K562 (cell line): ENCODE results near the gene MRM3. TPM values are rescaled to one million over a fixed set of nuclear protein-coding genes. Genes with fewer than 3 reads are reported as not detected.

Source experiments
- ATAC-seq: fragments of 200-7000 bp; cut with Tn5 transposase; 3 replicates; pipeline ENCODE4 v1.9.1; 2020; ENCODE audit warnings: moderate library complexity
- BruUV-seq: library from RNA; stranded (reverse); fragments of 400-500 nt; replicated peaks from 2 replicates; lab custom pipeline; 2021; lab: Mats Ljungman, UMichigan
- CTCF ChIA-PET: fragments of 300-600 bp; formaldehyde crosslinking; extraction: SDS; loops from one replicate; lab custom pipeline; 2021; ENCODE audit warnings: low intra/inter-chr PET ratio; lab: Yijun Ruan, JAX
- POLR2A ChIA-PET: fragments of 300-600, 350-650 bp; sonication (Branson Sonifier 250); formaldehyde crosslinking; extraction: SDS; loops from one replicate; lab custom pipeline; 2021; ENCODE audit warnings: antibody characterized with exemption, inconsistent platforms; lab: Yijun Ruan, JAX
- DNase-seq, 4 experiments: peaks; one replicate each; pipeline versions ENCODE4 v3.0.0 to v3.0.0-alpha.2; 2011 to 2018; ENCODE audit warnings: low spot score in 3 of 4, mixed read lengths in 3 of 4; ENCODE audit errors: extremely low read depth in 1 of 4
- FAIRE-seq: peaks from 2 replicates; lab custom pipeline; 2011; peaks lifted over from hg19 to GRCh38; lab: Jason Lieb, UNC
- H2AFZ ChIP-seq: 2 replicates; pipeline ENCODE4 v1.6.0; 2011; ENCODE audit warnings: low read depth, low read length, control low read depth, inconsistent platforms
- H3K27ac ChIP-seq: fragments of 200-600 bp; 3 replicates; pipeline ENCODE4 v1.8.0; 2011; ENCODE audit warnings: low read depth, mild to moderate bottlenecking, control low read depth, inconsistent platforms, low read length, moderate library complexity, mixed read lengths; ENCODE audit errors: extremely low read depth
- H3K27me3 ChIP-seq, 2 experiments: fragments of 300-600 bp in 1 of 2; 2 replicates in 1 of 2; 3 replicates in 1 of 2; pipeline versions ENCODE4 v1.6.0 to v1.8.0; 2011; ENCODE audit warnings: inconsistent platforms in 2 of 2, low read length in 2 of 2, mild to moderate bottlenecking in 1 of 2, mixed read lengths in 1 of 2, moderate library complexity in 1 of 2; ENCODE audit not compliant: control insufficient read depth in 2 of 2, insufficient read depth in 2 of 2
- H3K36me3 ChIP-seq: fragments of 300-600 bp; 3 replicates; pipeline ENCODE4 v1.8.0; 2011; ENCODE audit warnings: mild to moderate bottlenecking, low read length, inconsistent platforms; ENCODE audit not compliant: control insufficient read depth, insufficient read depth
- H3K4me1 ChIP-seq, 2 experiments: fragments of 200-600 bp in 1 of 2; replicated peaks in 1 of 2; 2 replicates in 1 of 2; 3 replicates in 1 of 2; pipeline versions ENCODE4 v1.5.1 to v1.8.0; 2011; ENCODE audit warnings: inconsistent platforms in 2 of 2, low read length in 2 of 2, mild to moderate bottlenecking in 1 of 2, mixed read lengths in 1 of 2, moderate library complexity in 1 of 2; ENCODE audit not compliant: control insufficient read depth in 2 of 2, insufficient read depth in 2 of 2
- H3K4me2 ChIP-seq: 2 replicates; pipeline ENCODE4 v1.6.1; 2011; ENCODE audit warnings: low read length, control low read depth, inconsistent platforms, mixed read lengths; ENCODE audit not compliant: insufficient read depth
- H3K4me3 ChIP-seq: fragments of 200-600 bp; sonication (generic), shearing (Covaris generic); 2 replicates; pipeline ENCODE4 v1.5.1; 2016; ENCODE audit warnings: control low read depth, inconsistent platforms
- H3K79me2 ChIP-seq: fragments of 200-600 bp; 3 replicates; pipeline ENCODE4 v1.8.0; 2011; ENCODE audit warnings: low read length, inconsistent platforms; ENCODE audit not compliant: control insufficient read depth, insufficient read depth
- H3K9ac ChIP-seq, 2 experiments: 2 replicates each; pipeline versions ENCODE4 v1.6.0 to v1.6.1; 2011; ENCODE audit warnings: low read depth in 2 of 2, low read length in 2 of 2, control low read depth in 1 of 2, inconsistent platforms in 1 of 2, mild to moderate bottlenecking in 1 of 2, mixed read lengths in 1 of 2; ENCODE audit not compliant: insufficient read depth in 1 of 2
- H3K9me1 ChIP-seq: one replicate; pipeline ENCODE4 v1.6.0; 2011; ENCODE audit warnings: inconsistent platforms, mild to moderate bottlenecking, low read length, moderate library complexity; ENCODE audit not compliant: control insufficient read depth, insufficient read depth
- H3K9me3 ChIP-seq: replicated peaks from 2 replicates; pipeline ENCODE4 v1.5.1; 2011; ENCODE audit warnings: low read depth, low read length, inconsistent platforms; ENCODE audit not compliant: control insufficient read depth, insufficient read depth
- H4K20me1 ChIP-seq: replicated peaks from 2 replicates; pipeline ENCODE4 v1.6.1; 2011; ENCODE audit warnings: low read length, inconsistent platforms, mixed read lengths; ENCODE audit not compliant: control insufficient read depth, insufficient read depth
- HMGN3 ChIP-seq: IDR thresholded peaks from 2 replicates; pipeline ENCODE4 v1.6.1; 2011; ENCODE audit warnings: borderline replicate concordance, low read depth, mild to moderate bottlenecking, mixed read lengths, low read length; ENCODE audit not compliant: insufficient read length; ENCODE audit errors: extremely low read depth
- NRF1 ChIP-seq, 2 experiments: fragments of 450-650 bp; IDR thresholded peaks in 1 of 2; conservative IDR thresholded peaks in 1 of 2; 2 replicates each; pipeline ENCODE4 v1.6.1; 2014; ENCODE audit warnings: mild to moderate bottlenecking in 2 of 2
- OTX1 ChIP-seq: fragments of 450-650 bp; formaldehyde crosslinking; IDR thresholded peaks from 2 replicates; pipeline ENCODE4 v1.4.0; 2022; ENCODE audit warnings: mild to moderate bottlenecking
- SIN3A ChIP-seq, 2 experiments: fragments of 150-350 bp in 1 of 2; IDR thresholded peaks; 2 replicates each; pipeline ENCODE4 v1.6.1; 2011 to 2016; ENCODE audit warnings: borderline replicate concordance in 2 of 2, low read depth in 2 of 2, low read length in 2 of 2, mild to moderate bottlenecking in 2 of 2, moderate library complexity in 2 of 2; ENCODE audit not compliant: control insufficient read depth in 1 of 2
- SRSF3 ChIP-seq: fragments of 200-400 bp; formaldehyde crosslinking; IDR thresholded peaks from 2 replicates; pipeline ENCODE4 v1.6.1; 2016; ENCODE audit warnings: mild to moderate bottlenecking, low read length, moderate library complexity; ENCODE audit not compliant: insufficient read depth
- TGIF2 ChIP-seq: sonication (generic); formaldehyde crosslinking; IDR thresholded peaks from 2 replicates; pipeline ENCODE4 v1.8.1; 2022; ENCODE audit warnings: mild to moderate bottlenecking, missing genetic modification reagents, moderate library complexity
- ZBTB7A ChIP-seq: IDR thresholded peaks from 2 replicates; pipeline ENCODE4 v1.6.1; 2011; ENCODE audit warnings: low read depth, mild to moderate bottlenecking, low read length, moderate library complexity, borderline replicate concordance; ENCODE audit not compliant: control insufficient read depth
- WGBS: fragments of 100-300 bp; shearing (Covaris generic); methylation state at CpG from one replicate; pipeline ENCODE4 v1.1.6; 2016; ENCODE audit warnings: low coverage, mixed read lengths; ENCODE audit not compliant: insufficient coverage; ENCODE audit errors: missing lambda C conversion rate; 5-methylcytosine and 5-hydroxymethylcytosine counted together
- in situ Hi-C: fragments of 300-500 bp; cut with MboI; formaldehyde crosslinking; loops from 4 replicates; pipeline ENCODE4 v1.15.0; 2018; ENCODE audit warnings: inconsistent platforms, mixed read lengths
- intact Hi-C: fragments of 100-400 bp; cut with micrococcal nuclease; formaldehyde crosslinking; loops from 2 replicates; pipeline ENCODE4 v1.14.2; 2022
- polyA plus RNA-seq, 8 experiments: library from polyadenylated mRNA; depleted of rRNA in 4 of 8; stranded (reverse) in 5 of 8; unstranded in 3 of 8; fragments of >200 nt; fragmentation: Nextera tagmentation in 2 of 8; fragmentation: Illumina TruSeq in 1 of 8; extraction: Ambion mirVana in 2 of 8; extraction: Trizol in 1 of 8; gene quantifications; 2 replicates each; pipeline versions ENCODE4 v1.2.1 to v1.2.3, GENCODE V29; 2011 to 2014; ENCODE audit warnings: inconsistent platforms in 1 of 8, missing spikeins in 1 of 8
- total RNA-seq, 7 experiments: library from RNA; depleted of rRNA in 6 of 7; stranded (reverse); fragments of >200 nt in 6 of 7; fragmentation: Illumina TruSeq in 2 of 7; extraction: Trizol in 2 of 7; gene quantifications; 2 replicates each; pipeline versions ENCODE4 v1.2.1 to v1.2.3, GENCODE V29; 2011 to 2021; ENCODE audit warnings: low replicate concordance in 1 of 7
- TF ChIP-seq, protein P1 (sequence below), 2 experiments: fragments of 450-650 bp in 1 of 2; sonication (generic) in 1 of 2; formaldehyde crosslinking in 1 of 2; IDR thresholded peaks; 2 replicates each; pipeline versions ENCODE4 v1.7.1 to v1.9.0; 2016 to 2022; ENCODE audit warnings: inconsistent platforms in 1 of 2, mild to moderate bottlenecking in 1 of 2, missing genetic modification reagents in 1 of 2
- TF ChIP-seq, protein P2 (sequence below): fragments of 250-450 bp; sonication (Bioruptor Pico); IDR thresholded peaks from 2 replicates; pipeline ENCODE4 v1.8.0; 2022; ENCODE audit warnings: inconsistent platforms, mild to moderate bottlenecking, moderate library complexity, borderline replicate concordance

Gene MRM3
- total and polyA plus RNA-seq, 9 of the 15 experiments (the other 6 are each of a cell fraction or from before 2014, with no cell fraction given), result 2.4 to 24.8 (median 18.3) TPM

DNA sequence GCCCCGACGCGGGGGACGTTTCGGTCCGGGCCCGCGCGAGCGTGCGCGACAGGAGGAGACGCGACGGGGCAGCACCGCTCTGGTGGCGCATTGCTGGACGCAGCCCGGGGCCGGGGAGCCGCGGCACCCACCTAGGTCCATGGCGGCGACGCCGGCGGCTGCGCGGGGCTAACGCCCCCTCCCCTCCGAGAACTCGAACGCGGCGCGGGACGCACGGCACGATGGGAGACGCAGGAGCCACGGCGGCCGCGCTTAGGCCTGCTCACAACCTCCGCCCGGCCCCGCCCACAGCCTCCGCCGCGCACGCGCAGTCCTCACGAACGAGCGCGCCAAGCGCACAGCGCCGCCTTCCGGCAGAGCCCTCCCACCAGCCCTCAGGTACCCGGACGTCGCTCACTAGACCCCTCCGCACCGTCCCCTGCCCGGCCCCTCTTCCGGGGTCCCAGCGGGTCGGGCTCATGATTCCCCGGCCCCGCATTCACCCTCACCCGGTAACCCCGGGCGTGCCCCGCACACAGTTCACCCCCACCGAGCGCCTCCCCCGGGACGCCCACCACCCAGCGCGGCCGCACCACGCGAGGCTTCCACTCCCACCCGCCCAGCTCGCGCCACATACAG, 30.0 kb upstream of the MRM3 start, which contains the start of gene GEMIN4:
TSS of gene GEMIN4 (minus strand) at position 263 of the 618 bp plus-strand sequence. CDS start at position 141, 122 bp downstream.
- peak; percentile 44 for FAIRE-seq
- Histone ChIP-seq H4K20me1 (peaks cover 8% of the 10 kb centered on the region; the same call in 1 of the 2 replicates), H3K4me3 (peak within 1 kb of the TSS; percentile 74), H3K4me2 (peak within 1 kb of the TSS; percentile 91), H3K36me3 (peaks cover 29% of the 10 kb centered on the region), H3K27me3 (no peaks in the 10 kb centered on the region), H3K9me3 (no peaks in the 10 kb centered on the region), H3K27ac (peak within 1 kb of the TSS; percentile 91), H3K79me2 (peaks cover 45% of the 10 kb centered on the region), H2AFZ (peak within 1 kb of the TSS; percentile 94), H3K9me1 (no peaks in the 10 kb centered on the region), H3K4me1 (peaks cover 10 to 12% of the 10 kb centered on the region in 2 experiments; a peak in 3 of 5 replicates), H3K9ac (peak within 1 kb of the TSS; percentile 90 to 96)
- peak; percentile 95 for ATAC-seq
- ChIA-PET POLR2A (interaction anchor here (0.8 kb wide), 1 partner anchor 23 kb away, joined by 3 read pairs; no protein-coding TSS in a partner anchor), CTCF (interaction anchor here (0.6 kb wide), 1 partner anchor 304 kb away, joined by 5 read pairs; no protein-coding TSS in a partner anchor)
- in situ Hi-C loops (no loop called here), intact Hi-C loops (no loop called here)
- no TSS peak for BruUV-seq
- peak; percentile 88 to 93 (median 92) for DNase-seq
- 2% methylated on average over 30 of the region's 87 CpGs for WGBS
- 0 out of 2 replicates have a peak, but pooled peaks have one; percentile 75 for TF ChIP-seq TGIF2
- peak; percentile 73 for TF ChIP-seq HMGN3
- 0 out of 2 replicates have a peak, but pooled peaks have one; percentile 33 for TF ChIP-seq OTX1 (CRISPR knock-in tag)
- peak; percentile 92 to 93 for TF ChIP-seq NRF1 (conservative IDR thresholded peaks at IDR 0.05 in 1 of 2, IDR thresholded peaks at IDR 0.05 in 1 of 2)
- TF ChIP-seq, protein P1, sequence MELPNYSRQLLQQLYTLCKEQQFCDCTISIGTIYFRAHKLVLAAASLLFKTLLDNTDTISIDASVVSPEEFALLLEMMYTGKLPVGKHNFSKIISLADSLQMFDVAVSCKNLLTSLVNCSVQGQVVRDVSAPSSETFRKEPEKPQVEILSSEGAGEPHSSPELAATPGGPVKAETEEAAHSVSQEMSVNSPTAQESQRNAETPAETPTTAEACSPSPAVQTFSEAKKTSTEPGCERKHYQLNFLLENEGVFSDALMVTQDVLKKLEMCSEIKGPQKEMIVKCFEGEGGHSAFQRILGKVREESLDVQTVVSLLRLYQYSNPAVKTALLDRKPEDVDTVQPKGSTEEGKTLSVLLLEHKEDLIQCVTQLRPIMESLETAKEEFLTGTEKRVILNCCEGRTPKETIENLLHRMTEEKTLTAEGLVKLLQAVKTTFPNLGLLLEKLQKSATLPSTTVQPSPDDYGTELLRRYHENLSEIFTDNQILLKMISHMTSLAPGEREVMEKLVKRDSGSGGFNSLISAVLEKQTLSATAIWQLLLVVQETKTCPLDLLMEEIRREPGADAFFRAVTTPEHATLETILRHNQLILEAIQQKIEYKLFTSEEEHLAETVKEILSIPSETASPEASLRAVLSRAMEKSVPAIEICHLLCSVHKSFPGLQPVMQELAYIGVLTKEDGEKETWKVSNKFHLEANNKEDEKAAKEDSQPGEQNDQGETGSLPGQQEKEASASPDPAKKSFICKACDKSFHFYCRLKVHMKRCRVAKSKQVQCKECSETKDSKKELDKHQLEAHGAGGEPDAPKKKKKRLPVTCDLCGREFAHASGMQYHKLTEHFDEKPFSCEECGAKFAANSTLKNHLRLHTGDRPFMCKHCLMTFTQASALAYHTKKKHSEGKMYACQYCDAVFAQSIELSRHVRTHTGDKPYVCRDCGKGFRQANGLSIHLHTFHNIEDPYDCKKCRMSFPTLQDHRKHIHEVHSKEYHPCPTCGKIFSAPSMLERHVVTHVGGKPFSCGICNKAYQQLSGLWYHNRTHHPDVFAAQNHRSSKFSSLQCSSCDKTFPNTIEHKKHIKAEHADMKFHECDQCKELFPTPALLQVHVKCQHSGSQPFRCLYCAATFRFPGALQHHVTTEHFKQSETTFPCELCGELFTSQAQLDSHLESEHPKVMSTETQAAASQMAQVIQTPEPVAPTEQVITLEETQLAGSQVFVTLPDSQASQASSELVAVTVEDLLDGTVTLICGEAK (IDR thresholded peaks at IDR 0.05), result 0 out of 2 replicates have a peak, but pooled peaks have one; percentile 18
- TF ChIP-seq, protein P1 (CRISPR knock-in tag; IDR thresholded peaks at IDR 0.05), result no peak
- TF ChIP-seq, protein P2, sequence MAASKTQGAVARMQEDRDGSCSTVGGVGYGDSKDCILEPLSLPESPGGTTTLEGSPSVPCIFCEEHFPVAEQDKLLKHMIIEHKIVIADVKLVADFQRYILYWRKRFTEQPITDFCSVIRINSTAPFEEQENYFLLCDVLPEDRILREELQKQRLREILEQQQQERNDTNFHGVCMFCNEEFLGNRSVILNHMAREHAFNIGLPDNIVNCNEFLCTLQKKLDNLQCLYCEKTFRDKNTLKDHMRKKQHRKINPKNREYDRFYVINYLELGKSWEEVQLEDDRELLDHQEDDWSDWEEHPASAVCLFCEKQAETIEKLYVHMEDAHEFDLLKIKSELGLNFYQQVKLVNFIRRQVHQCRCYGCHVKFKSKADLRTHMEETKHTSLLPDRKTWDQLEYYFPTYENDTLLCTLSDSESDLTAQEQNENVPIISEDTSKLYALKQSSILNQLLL (CRISPR knock-in tag), result no peak
- TF ChIP-seq SRSF3, result no peak
- TF ChIP-seq SIN3A (IDR thresholded peaks at IDR 0.05; ENCODE audit: borderline replicate concordance in 2 of 2, control insufficient read depth in 1 of 2, low read depth in 2 of 2, low read length in 2 of 2), result 0 out of 4 replicates have a peak, but pooled peaks have one; percentile 4 to 43
- peak; percentile 91 for TF ChIP-seq ZBTB7A
